NB4 (cell line): ENCODE results near the gene CYLD.

Experiments
- MYC ChIP-seq: IDR thresholded peaks from 2 replicates; pipeline ENCODE4 v1.6.1; 2011; ENCODE audit warnings: low read depth, low read length
- POLR2A ChIP-seq: IDR thresholded peaks from 2 replicates; pipeline ENCODE4 v1.6.1; 2011; ENCODE audit warnings: mild to moderate bottlenecking; ENCODE audit not compliant: insufficient read length; ENCODE audit errors: extremely low read depth
- TF ChIP-seq, protein P1 (sequence below): IDR thresholded peaks from one replicate; pipeline ENCODE4 v1.5.1; 2012; ENCODE audit warnings: low read depth, low read length
- TF ChIP-seq, protein P2 (sequence below): IDR thresholded peaks from 2 replicates; pipeline ENCODE4 v1.6.1; 2011; ENCODE audit warnings: low read depth, low read length

DNA sequence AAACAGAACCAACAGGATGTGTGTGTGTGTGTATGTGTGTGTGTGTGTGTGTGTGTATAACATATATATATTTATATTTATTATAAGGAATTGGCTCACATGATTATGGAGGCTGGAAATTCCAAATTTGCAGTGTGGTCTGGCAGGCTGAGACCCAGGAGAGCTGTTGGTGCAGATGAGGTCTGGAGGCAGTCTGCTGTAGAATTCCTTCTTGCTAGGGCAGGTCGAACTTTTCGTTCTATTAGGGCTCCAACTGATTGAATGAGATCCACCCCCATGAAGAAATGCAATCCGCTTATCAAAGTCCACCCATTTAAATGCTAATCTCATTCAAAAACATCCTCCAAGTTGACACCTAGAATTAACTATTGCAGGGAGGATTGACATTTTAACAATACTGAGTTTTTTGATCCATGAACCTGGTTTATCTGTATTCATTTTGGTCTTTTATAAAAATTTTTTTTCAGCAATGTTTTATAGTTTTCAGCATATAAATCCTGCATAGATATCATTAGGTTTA lies 85.0 kb downstream of the CYLD start:
- TF ChIP-seq, protein P1, sequence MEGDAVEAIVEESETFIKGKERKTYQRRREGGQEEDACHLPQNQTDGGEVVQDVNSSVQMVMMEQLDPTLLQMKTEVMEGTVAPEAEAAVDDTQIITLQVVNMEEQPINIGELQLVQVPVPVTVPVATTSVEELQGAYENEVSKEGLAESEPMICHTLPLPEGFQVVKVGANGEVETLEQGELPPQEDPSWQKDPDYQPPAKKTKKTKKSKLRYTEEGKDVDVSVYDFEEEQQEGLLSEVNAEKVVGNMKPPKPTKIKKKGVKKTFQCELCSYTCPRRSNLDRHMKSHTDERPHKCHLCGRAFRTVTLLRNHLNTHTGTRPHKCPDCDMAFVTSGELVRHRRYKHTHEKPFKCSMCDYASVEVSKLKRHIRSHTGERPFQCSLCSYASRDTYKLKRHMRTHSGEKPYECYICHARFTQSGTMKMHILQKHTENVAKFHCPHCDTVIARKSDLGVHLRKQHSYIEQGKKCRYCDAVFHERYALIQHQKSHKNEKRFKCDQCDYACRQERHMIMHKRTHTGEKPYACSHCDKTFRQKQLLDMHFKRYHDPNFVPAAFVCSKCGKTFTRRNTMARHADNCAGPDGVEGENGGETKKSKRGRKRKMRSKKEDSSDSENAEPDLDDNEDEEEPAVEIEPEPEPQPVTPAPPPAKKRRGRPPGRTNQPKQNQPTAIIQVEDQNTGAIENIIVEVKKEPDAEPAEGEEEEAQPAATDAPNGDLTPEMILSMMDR: no peak
- TF ChIP-seq POLR2A: no peak
- TF ChIP-seq, protein P2, sequence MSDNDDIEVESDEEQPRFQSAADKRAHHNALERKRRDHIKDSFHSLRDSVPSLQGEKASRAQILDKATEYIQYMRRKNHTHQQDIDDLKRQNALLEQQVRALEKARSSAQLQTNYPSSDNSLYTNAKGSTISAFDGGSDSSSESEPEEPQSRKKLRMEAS: no peak
- no peak for TF ChIP-seq MYC
